ENCODE measurements around the gene KIZ.
"Not testable (repeated sequence)": the region's sequence is repeated elsewhere in the genome, so short reads cannot be mapped to it uniquely, and the experiment has no call there.

The KIZ gene

DNA sequence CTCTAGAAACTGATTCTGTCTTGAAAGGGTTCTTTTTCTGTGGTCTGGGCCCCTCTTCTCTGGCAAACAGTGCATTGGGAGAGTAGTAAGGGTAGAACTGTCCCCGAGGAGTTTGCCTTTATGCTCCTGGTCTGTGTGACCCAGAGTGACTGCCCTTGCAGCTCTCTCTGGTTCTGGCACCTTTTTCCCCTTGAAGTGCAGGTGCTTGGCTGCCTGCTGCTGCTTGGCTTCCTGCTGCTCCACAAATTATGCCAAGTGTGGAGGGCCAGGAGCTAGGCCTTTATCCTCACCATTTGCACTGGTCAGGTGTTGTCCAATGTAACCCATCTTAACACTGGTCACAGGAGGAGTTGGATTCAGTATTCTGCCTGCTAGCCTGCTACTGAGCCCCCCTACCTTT, 11.2 kb downstream of the KIZ start:
- DNase-seq (ENCODE audit: low spot score): no peak

DNA sequence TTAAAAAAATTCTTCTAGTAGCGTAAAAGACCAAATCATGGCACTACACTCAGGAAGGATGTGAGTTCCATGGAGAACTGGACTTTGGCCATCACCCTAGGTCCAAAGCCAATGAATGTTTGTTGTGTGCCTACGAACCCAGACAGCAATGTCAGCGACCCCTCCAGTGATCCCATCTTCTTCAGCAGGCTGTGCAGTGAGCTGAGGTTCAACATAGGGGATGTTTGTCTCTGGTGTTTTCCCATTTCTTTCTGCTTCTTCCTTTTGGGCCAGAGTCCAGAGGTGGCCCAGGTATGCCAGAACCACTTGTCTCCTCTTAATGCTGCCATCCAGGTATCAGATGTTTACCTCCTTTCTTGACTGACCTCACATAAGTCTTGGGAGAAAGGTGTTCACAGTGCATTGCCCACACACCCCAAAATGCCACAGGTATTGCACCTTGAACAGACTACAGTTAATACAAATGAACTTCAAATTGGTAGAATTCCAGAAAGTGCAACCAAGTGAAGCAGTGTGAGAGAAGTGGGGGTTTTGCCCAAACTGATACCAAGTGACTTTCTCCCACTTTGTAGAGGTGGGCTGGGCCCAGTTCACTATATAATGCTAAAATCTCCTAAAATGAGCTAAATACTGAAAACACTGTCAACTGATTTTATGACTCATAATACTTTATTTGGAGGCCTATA, 14.1 kb downstream of the KIZ start:
- DNase-seq (ENCODE audit: low spot score): no peak

DNA sequence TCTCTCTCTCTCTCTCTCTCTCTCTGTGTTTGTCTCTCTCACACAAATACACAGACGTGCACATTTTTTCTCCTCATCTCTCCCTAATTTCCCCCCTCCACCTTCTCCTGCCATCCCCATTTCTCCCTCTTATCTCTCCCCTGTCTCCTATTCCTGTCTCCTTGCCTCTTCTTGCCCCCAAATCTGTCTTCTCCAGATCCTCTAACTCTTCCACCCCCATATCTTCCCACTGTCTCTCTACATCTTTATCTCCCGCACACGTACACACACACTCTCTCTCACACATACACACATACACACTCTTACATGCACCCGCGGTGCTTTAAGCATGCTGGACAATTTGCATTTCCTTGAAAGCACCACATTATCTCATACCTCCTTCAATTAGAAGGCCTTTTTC, 15.9 kb downstream of the KIZ start:
- DNase-seq (ENCODE audit: low spot score): no peak

DNA sequence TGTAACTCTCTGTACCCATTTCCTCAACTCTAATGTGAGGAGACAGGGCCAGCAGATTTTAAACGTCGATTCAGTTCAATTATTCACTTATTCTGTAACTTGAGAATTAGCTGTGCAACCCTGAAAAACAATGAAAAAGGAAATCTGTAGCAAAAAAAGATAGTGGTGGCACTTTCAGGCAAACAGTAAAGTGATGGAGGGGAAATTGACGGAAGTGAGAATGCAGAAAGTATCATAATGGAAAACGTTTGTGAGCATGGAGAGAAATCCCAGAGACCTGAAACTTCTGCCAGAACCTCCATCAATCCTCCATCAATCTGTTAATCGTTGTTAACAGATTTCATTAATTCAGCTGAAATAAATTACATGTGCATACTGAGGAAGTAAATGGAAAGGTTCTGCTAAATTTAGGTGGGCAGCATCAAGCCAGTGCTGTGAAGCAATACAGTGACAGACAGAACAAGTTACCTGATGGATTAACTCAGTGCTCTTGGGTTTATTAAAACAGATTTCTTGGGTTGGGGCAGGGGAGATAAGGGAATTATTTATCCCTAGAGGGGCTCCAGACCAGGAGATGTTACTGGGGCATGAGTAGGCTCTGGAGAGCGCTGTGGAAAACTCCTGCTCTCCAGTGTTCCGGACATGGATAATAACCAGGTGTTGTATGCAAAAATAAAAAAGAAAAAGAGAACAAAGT, 17.5 kb downstream of the KIZ start:
- DNase-seq (ENCODE audit: low spot score): no peak

DNA sequence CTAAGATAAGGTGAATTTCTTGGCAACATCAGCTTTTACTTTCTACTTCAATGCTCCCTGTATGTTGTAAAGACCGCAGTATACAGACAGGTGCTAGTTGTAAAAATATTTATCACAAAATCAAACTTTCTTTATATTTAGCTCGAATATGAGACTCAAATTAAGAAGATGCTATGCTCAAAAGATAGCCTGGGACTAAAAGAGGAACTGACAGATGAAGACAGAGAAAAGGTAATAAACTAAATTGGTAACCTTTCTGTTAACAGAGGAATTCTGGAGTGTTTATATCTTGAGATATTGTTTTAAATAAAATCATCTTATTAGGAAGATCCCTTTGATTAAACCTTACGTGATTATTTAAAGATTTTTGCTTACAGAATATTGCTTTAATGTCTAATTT, 19.5 kb downstream of the KIZ start:
- DNase-seq (ENCODE audit: low spot score): no peak

DNA sequence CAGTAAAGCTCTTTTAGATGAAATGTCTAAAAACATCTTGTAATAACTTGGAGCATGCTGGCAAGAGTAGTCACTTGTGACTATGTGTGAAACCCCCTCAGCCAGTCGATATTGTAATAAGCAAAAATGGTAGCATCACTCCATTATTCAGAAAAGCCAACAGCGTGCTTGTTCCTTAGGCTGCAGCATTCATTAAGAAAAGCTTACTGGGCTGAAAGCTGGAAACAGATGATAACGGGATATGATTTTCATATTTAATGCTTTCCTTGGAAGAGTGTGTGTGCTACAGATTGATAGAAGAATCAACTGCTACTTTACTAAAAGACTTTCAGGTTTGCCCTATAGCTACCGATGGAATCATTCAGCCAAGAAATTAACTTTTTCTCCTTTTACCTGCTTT, 20.3 kb downstream of the KIZ start:
- DNase-seq (ENCODE audit: low spot score): no peak

DNA sequence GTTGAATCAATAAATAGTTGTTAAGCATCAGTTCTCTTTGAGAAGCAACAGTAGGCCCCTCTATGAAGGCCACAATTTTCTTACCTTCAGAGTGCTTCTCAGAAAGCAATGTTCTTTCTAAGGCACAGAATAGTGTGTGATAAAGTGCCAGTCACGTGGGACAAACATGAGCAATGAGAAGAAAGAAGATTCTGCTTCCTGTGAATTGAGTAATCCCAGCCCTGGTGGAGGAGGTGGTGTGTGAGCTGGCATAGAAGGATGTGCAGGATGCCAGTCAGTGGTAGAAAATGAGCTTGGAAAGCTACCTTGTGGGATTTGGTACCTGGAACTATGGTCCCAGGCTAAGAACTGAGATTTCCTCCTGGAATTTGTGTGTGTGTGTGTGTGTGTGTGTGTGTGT, 21.7 kb downstream of the KIZ start:
- DNase-seq (ENCODE audit: low spot score): no peak

DNA sequence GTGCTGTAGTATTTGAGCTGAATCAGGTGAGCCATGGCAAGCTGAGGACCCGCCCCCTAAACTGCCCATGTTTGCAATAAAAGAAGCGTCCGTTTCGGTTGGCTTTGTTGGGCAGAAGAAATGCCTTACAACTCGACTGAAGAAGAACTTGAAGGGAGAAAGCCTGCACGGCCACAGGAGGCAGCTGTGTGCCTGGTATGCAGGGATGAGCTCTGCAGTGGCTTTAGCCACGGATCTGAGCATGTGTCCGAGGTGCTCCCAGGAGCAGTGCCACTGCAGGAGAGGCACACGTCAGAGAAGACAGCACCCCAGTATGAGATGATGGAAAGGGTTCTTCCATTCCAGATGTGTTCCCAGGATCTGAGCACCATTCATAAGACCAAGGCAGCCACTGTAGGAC, 23.5 kb downstream of the KIZ start:
- no peak for DNase-seq (ENCODE audit: low spot score)

DNA sequence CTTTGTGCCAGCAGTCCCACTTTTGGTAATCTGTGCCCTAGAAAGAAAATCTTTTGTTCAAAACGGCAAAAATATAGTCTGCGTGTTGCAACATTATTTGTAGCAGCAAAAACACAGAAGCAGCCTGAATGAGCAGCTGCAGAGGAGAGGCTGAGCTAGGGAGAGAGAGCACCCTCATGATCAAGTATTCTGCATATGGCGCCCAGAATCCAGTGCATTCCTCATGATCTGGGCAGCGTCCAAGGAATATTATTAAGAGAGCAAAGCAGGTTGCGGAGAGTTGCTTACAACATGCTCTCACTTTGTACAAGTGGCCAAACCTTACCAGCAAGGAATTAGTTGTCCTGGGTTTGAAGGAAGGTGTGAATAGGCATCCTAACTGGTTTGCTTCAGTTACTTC, 25.9 kb downstream of the KIZ start:
- no peak for DNase-seq (ENCODE audit: low spot score)

DNA sequence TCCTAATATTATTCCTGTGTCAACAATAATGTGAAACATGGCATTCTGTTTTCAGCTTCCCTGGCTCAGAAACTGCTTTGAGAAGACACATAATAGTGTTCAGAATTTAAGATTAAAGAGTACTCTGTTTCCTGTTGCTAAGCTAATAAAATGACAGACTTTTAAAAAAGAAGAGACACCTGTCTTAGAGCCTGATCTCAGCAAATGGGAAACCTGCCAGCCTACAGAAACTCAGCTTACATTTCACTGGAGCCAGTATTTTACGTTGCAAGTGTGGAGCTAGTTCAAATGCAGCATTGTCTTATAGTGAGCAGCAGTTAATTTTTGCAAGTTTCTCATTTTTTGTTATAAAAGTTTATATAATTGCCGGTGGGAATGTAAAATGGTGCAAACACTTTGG, 28.8 kb downstream of the KIZ start:
- no peak for DNase-seq (ENCODE audit: low spot score)

DNA sequence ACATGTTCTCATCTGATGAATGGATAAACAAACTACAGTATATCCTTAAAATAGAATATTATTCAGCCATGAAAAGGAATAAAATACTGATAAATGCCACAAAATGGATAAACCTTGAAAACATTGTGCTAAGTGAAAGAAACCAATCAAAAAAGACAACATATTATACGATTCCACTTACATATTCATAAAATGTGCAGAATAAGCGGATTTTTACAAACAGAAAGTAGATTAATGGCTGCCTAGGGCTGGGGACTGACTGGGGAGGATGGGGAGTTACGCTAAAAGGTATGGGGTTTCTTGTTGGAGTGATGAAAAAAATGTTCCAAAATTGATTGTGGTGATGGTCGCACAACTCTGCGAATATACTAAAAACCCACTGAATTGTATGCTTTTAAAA, 29.4 kb downstream of the KIZ start:
- no peak for DNase-seq (ENCODE audit: low spot score)

DNA sequence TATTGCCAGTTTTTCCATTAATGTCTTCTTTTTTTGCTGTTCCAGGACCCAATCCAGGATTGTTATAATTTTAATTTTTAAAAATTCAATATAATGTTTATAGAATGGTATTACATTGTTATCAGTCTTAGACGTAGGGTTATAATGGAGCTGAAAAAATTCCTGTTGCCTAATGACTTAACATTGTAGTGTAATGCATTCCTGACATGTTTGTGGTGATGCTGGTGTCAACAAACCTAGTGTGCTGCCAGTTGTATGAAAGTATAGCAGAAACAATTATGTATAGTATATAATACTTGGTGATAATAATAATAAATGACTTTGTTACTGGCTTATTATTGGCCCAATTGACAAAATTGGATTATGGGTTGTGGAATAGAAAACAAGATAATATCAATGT, 30.4 kb downstream of the KIZ start:
- DNase-seq (ENCODE audit: low spot score): no peak

DNA sequence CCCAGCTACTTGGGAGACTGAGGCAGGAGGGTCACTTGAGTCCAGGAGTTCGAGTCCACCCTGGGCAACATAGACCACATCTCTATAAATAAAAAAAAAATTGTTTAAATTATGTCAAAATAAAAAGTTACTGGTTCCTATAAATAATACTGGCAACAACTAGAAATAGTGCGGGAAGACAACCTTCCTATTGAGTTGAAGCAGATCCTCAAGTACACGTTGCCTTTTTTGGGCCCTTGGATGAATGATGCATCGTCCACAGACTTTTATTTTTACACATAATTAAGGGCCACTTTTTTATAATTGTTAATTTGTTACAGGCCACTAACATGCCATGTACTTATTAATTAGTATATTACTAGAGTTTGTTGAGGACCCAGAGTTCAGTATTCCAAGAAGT, 31.1 kb downstream of the KIZ start:
- DNase-seq (ENCODE audit: low spot score): no peak

DNA sequence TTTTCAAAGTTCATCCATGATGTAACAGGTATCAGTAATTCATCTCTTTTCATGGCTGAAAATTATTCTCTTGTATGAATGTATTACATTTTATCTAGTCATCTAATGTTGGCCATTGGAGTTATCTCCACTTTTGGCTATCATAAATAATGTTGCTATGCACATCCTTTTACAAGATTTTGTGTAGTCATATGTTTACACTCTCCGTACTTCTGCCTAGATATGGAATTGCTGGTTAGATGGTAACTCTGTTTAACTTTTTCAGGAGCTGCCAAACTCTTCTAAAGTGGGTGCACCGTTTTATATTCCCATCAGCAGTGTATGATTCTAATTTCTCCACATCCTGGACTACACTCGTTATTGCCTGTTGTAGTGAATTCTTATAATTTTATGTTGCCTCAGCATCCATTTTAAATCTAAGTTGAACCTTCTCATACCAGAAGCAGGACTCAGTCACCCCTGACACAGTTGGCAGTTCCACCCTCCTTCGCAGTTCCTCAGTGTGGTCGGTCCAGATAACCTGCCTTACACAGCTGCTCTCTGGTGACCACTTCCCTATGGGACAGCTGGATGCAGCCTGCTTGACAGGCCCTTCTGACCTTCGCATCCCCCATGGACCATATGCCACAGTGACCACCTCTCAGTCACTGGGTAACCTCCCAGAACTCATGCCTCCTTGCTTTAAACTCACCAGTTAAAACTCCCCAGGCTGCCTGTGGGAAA, 33.9 kb downstream of the KIZ start:
- no peak for DNase-seq (ENCODE audit: low spot score)

DNA sequence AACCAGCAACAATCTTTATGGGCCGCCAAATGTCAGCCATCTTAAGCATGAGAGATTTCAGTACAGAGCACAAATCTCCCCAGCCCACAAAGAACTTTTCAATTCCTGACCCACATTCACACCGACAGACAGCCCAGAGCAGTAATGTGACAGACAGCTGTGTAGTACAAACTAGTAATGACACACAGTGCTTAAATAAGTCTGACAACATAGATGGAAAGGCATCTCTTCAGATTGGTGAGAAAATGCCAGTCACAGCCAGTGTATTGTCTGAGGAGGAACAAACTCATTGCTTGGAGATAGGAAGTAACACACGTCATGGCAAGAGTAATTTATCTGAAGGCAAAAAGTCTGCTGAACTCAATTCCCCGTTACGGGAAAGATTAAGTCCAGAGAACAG, 36.0 kb downstream of the KIZ start:
- DNase-seq (ENCODE audit: low spot score): no peak

DNA sequence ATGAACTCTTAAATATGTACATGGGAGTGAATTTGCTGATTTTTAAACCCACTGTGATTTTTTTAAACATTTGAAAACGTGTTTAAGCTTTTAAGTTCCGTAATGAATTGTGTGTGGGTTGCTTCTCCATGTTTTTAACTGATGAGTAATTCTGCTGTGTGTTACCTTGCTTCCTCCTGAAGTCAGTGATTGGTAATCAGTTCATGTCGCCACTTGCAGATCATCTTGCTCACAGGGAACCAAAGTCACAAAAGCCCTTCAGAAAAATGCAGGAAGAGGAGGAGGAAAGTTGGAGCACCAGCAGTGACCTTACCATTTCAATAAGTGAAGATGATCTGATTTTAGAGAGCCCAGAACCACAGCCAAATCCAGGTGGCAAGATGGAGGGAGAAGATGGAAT, 36.7 kb downstream of the KIZ start:
- no peak for DNase-seq (ENCODE audit: low spot score)

DNA sequence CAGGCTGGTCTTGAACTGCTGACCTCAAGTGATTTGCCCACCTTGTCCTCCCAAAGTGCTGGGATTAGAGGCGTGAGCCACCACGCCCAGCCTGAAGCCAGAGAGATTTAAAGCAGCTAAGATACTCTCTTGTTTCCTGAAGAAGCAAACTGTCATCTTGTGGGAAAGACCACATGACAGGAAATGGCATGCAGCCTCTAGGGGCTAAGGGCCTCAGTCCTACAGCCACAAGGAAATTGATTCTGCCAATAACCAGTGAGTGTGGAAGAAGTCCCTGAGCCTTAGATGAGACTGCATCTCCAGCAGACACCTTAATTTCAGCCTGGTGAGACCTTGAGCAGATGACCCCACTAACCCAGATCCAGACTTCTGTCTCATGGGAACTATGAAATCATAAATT, 40.9 kb downstream of the KIZ start:
- DNase-seq (ENCODE audit: low spot score): no peak

DNA sequence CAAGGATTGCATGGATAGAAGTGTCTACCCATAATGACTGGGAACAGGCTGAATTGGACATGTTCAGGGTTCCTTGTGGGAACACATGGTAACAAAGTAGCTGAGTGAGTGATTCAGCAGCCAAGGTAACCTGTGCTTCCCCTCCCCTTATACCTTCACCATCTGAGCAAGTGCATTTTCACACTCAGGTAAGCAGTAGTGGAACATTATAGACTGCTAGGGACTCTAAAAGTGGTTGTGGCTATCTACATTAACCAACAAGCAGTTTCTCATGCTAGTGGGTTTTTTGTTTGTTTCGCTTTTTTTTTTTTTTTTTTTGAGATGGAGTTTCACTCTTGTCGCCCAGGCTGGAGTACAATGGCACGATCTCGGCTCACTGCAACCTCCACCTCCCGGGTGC, 41.4 kb downstream of the KIZ start:
- DNase-seq (ENCODE audit: low spot score): no peak

DNA sequence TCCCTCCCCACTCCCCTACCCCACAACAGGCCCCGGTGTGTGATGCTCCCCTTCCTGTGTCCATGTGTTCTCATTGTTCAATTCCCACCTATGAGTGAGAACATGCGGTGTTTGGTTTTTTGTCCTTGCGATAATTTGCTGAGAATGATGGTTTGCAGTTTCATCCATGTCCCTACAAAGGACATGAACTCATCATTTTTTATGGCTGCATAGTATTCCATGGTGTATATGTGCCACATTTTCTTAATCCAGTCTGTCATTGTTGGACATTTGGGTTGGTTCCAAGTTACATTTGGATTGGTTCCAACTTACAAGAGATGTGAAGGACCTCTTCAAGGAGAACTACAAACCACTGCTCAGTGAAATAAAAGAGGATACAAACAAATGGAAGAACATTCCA, 42.2 kb downstream of the KIZ start:
- not testable (repeated sequence) for DNase-seq (ENCODE audit: low spot score)

DNA sequence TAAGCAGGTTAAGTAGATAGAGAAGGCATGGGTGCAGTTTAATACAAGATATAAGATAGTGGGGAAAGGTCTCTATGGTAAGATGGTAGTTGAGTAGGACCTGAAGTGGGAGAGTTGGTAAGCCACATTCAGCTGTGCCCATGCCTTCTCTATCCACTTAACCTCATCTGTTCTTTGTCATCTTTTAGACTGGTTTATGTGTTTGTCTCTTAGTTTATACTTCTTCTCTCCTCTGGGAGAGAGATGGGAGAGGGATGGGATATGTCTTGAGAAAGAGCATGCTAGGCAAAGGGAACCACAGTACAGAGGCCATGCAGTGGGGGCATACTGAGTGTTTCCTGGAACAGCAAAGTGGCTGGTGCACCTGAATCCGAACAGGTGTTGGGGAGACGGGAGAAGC, 46.7 kb downstream of the KIZ start:
- DNase-seq (ENCODE audit: low spot score): no peak

DNA sequence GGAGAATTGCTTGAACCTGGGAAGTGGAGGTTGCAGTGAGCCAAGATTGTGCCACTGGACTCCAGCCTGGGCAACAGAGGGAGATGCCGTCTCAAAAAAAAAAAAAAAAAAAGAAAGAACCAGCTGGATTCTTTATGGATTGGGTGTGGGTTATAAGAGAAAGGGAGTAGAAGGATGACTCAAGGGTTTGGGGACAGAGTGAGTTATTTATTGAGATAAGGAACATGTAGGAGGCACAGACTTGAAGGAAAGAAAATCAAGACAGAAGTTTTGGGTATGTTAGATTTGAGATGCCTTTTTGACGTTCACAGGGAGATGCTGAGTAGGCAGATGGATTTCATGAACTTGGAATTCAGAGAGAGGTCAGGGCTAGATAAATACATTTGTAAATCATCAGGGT, 47.6 kb downstream of the KIZ start:
- DNase-seq (ENCODE audit: low spot score): no peak

DNA sequence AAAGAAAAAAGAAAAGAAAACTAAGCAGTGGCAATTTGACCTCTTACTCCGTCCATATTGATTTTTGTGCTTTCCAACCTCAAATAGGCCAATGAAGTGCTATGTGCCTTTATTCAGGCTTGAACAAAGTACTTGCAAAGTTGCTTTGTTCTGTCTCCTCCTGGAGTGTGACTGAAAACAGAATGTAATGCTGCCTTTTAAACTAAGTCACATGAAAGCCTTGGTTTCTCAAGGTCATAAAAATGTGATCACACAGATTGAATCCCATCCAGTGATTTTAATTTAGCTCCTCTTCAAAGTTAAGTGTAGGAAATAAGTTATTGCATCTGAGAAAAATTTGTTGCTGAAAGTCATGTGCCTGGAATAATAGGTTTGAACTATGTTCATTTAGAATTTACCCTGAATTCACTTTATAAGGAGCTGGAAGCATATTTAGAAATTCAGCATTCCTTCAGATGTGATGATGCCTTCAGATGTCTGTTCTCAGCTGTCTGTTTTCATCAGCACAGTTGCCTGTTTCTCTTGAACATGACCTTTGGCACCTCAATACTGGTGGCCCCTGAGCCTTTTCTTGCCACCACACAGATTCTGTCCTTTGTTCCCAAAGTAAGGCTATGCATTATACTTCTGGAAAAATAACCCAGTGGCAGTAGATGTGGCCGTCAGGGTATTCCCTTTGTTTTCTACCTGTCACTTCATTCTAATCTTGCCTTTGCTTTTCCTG, 48.8 kb downstream of the KIZ start:
- DNase-seq (ENCODE audit: low spot score): no peak

DNA sequence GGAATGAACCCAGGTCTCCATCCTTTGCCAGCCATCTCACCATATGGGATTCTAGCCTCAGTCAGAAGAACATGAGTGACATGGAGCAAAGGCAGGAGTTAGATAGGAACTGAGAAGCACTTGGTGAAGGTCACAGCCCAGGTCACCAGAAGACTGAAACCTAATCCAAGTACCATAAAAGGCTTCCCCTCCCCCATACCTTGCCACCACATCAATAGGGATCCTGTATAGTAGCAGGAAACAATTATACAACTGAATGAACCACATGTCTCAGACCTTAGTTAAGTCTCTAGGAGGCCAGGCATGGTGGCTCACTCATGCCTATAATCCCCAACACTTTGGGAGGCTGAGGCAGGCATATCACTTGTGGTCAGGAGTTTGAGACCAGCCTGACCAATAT, 49.6 kb downstream of the KIZ start:
- no peak for DNase-seq (ENCODE audit: low spot score)
